Left colon (tissue), 2 donors: ENCODE measurements around the gene TEDC1. TPM values are rescaled to one million over a fixed set of nuclear protein-coding genes. Genes with fewer than 3 reads are reported as not detected.

Experiments used
- ATAC-seq: fragments of 200-7000 bp; cut with Tn5 transposase; one replicate; pipeline ENCODE4 v1.9.1; 2020; ENCODE audit warnings: mild to moderate bottlenecking, moderate library complexity
- DNase-seq, 2 donors: peaks; one replicate each; pipeline ENCODE4 v3.0.0-alpha.2; 2020
- intact Hi-C, 2 donors: fragments of 100-400 bp; cut with DNase I in 1 of 2; cut with micrococcal nuclease in 1 of 2; formaldehyde crosslinking; loops; one replicate each; pipeline versions ENCODE4 v1.11.2 to v1.14.0; 2022; cut with DNase I, micrococcal nuclease
- total RNA-seq, 2 donors: library from RNA; stranded (reverse); fragmentation: NEBNext Ultra II Directional; extraction: Animal tissue kit (Norgen Biotek cat#: 25700); gene quantifications; one replicate each; pipeline ENCODE4 v1.2.1, GENCODE V29; 2021
- donor health status: DM: no; HTN: no; CAD: no.
- donor health status: DM: yes; HTN: yes; CAD: no.

Gene TEDC1
- total RNA-seq, 2 donors from 2014 or later: 15.7 to 25.8 TPM

- DNase-seq (no peak), ATAC-seq (no peak)
- intact Hi-C loops: no loop called here
These were observed 10.7 kb downstream of the TEDC1 start for GRCh38 chr14:105501504-105502291.

- no peak for ATAC-seq
- DNase-seq: no peak
- intact Hi-C loops: no loop called here
These were observed 11.6 kb downstream of the TEDC1 start for GRCh38 chr14:105502446-105503295.

- intact Hi-C loops: no loop called here
- no peak for DNase-seq
- no peak for ATAC-seq
These were observed 12.2 kb downstream of the TEDC1 start for GRCh38 chr14:105503296-105503640.

- DNase-seq: no peak
- intact Hi-C loops: no loop called here
- no peak for ATAC-seq
These were observed 13.1 kb downstream of the TEDC1 start for GRCh38 chr14:105503935-105504692.

- DNase-seq: no peak
- intact Hi-C loops: no loop called here
- no peak for ATAC-seq
These were observed 14.1 kb downstream of the TEDC1 start for GRCh38 chr14:105505101-105505500.

- DNase-seq: no peak
- ATAC-seq: no peak
- intact Hi-C loops: no loop called here
These were observed 16.2 kb downstream of the TEDC1 start for GRCh38 chr14:105507247-105507646.

GRCh38 chr14:105508069-105508468, 17.0 kb downstream of the TEDC1 start:
- no peak for DNase-seq
- intact Hi-C loops: no loop called here
- no peak for ATAC-seq

- ATAC-seq (no peak), DNase-seq (no peak)
- intact Hi-C loops: no loop called here
These were observed 17.6 kb downstream of the TEDC1 start for GRCh38 chr14:105508601-105509000.

- no peak for ATAC-seq
- no peak for DNase-seq
- intact Hi-C loops: no loop called here
These were observed 26.1 kb downstream of the TEDC1 start for GRCh38 chr14:105517096-105517495.

GRCh38 chr14:105519946-105520698, 29.1 kb downstream of the TEDC1 start:
- ATAC-seq (no peak), DNase-seq (no peak)
- intact Hi-C loops: no loop called here

GRCh38 chr14:105525326-105525725, 34.3 kb downstream of the TEDC1 start:
- ATAC-seq (no peak), DNase-seq (no peak)
- intact Hi-C loops: no loop called here

- intact Hi-C loops: no loop called here
- no peak for ATAC-seq
These were observed 35.1 kb downstream of the TEDC1 start, which contains the start of gene TMEM121 for GRCh38 chr14:105525861-105526775. Gene TMEM121 (plus strand): TSS chr14:105526583. CDS start chr14:105528835, 2,252 bp downstream.

GRCh38 chr14:105526776-105527380, 35.8 kb downstream of the TEDC1 start:
- ATAC-seq (no peak), DNase-seq (peak in 1 of 2 donors; percentile 18)
- intact Hi-C loops: no loop called here

More at GRCh38 chr14:105525861-105526775, 35.1 kb downstream of the TEDC1 start, which contains the start of gene TMEM121:
- peak in 1 of 2 donors; percentile 26 for DNase-seq

- ATAC-seq: no peak
- DNase-seq: no peak
- intact Hi-C loops: no loop called here
These were observed 36.4 kb downstream of the TEDC1 start for GRCh38 chr14:105527381-105527825.

- intact Hi-C loops: no loop called here
- DNase-seq (peak; percentile 70 to 84), ATAC-seq (peak; percentile 77)
These were observed 37.0 kb downstream of the TEDC1 start for GRCh38 chr14:105527826-105528585.

- peak in 1 of 2 donors; percentile 16 for DNase-seq
- ATAC-seq: no peak
- intact Hi-C loops: no loop called here
These were observed 37.7 kb downstream of the TEDC1 start for GRCh38 chr14:105528586-105529318.
